ENCODE data around the gene GAL3ST1. TPM values are rescaled to one million over a fixed set of nuclear protein-coding genes. Genes with fewer than 3 reads are reported as not detected.
"Not testable (repeated sequence)": the region's sequence is repeated elsewhere in the genome, so short reads cannot be mapped to it uniquely, and the experiment has no call there.

Gene GAL3ST1
- total and polyA plus RNA-seq, 2 of the 8 experiments (the other 6 are each of a cell fraction or from before 2014, with no cell fraction given) = 11.0 to 32.5 TPM

GRCh38 chr22:30619909-30620308 lies 45.4 kb upstream of the GAL3ST1 start:
- not testable (repeated sequence) for H3K18ac ChIP-seq (ENCODE audit: extremely low read depth, low read length); H3K27ac ChIP-seq (ENCODE audit: low read depth, low read length); H3K14ac ChIP-seq (ENCODE audit: insufficient read length); H3K23me2 ChIP-seq (ENCODE audit: low read depth, low read length); H2BK12ac ChIP-seq (ENCODE audit: low read depth, low read length); H4K20me1 ChIP-seq (replicated peaks in 1 of 2; ENCODE audit: control insufficient read depth in 1 of 2, insufficient read depth in 2 of 2, low read length in 2 of 2); DNase-seq (ENCODE audit: low read depth in 1 of 2, low spot score in 2 of 2); H2BK15ac ChIP-seq (ENCODE audit: low read length); H3K23ac ChIP-seq (ENCODE audit: insufficient read length); H2AK5ac ChIP-seq (ENCODE audit: low read depth, low read length); H3K79me1 ChIP-seq (ENCODE audit: low read depth, low read length); H3K27me3 ChIP-seq (replicated peaks in 1 of 4; ENCODE audit: control insufficient read depth in 3 of 4, extremely low read depth in 1 of 4, insufficient read depth in 3 of 4, low read length in 3 of 4); H2AFZ ChIP-seq (ENCODE audit: low read length); H4K5ac ChIP-seq (ENCODE audit: insufficient read length, low read depth, low read length); H4K8ac ChIP-seq (ENCODE audit: extremely low read depth, insufficient read depth, low read length); H3K56ac ChIP-seq (replicated peaks; ENCODE audit: insufficient read length, low read depth, low read length); H3K4me3 ChIP-seq (ENCODE audit: extremely low read depth in 1 of 4, insufficient read depth in 2 of 4, low read depth in 3 of 4, low read length in 4 of 4); H2BK120ac ChIP-seq (replicated peaks; ENCODE audit: low read depth, low read length); H3K4me2 ChIP-seq (ENCODE audit: insufficient read depth in 1 of 2, low read depth in 2 of 2, low read length in 2 of 2); H2BK20ac ChIP-seq (ENCODE audit: low read length); H3K9me3 ChIP-seq (ENCODE audit: insufficient read depth in 2 of 2, low read depth in 1 of 2, low read length in 1 of 2); FAIRE-seq; H2BK5ac ChIP-seq (ENCODE audit: low read depth, low read length); H3K79me2 ChIP-seq (ENCODE audit: control insufficient read depth in 1 of 2, insufficient read depth in 2 of 2, low read length in 2 of 2); H4K91ac ChIP-seq (replicated peaks; ENCODE audit: insufficient read length, low read length); H3K4ac ChIP-seq (replicated peaks; ENCODE audit: insufficient read length, low read depth, low read length); H3K9ac ChIP-seq (replicated peaks in 1 of 4; ENCODE audit: extremely low read depth in 1 of 4, low read depth in 3 of 4, low read length in 3 of 4); H3K4me1 ChIP-seq (replicated peaks in 1 of 4; ENCODE audit: control insufficient read depth in 3 of 4, insufficient read depth in 4 of 4, low read length in 3 of 4)
- CTCF ChIA-PET (ENCODE audit: partially characterized antibody) = interaction anchor here (0.6 to 4.0 kb wide), 4 partner anchors 15 to 310 kb away, joined by 3 to 21 read pairs (median 4); partner anchors contain the start of gene SLC35E4
- peaks cover 5 to 53% (median 39%) of the 10 kb centered on the region in 4 experiments; a peak in 7 of 8 replicates for H3K36me3 ChIP-seq (ENCODE audit: control insufficient read depth in 2 of 4, insufficient read depth in 4 of 4, low read length in 3 of 4)
- POLR2A ChIA-PET (ENCODE audit: partially characterized antibody) = interaction anchor here (1.1 to 2.9 kb wide), 3 partner anchors 9 to 12 kb away, joined by 3 to 10 read pairs (median 3); partner anchors contain the start of gene TCN2
- 93% methylated on average over 6 of the region's 6 CpGs; no CpG with 5 or more reads in 1 of the 2 experiments for WGBS, 2 experiments (ENCODE audit: extremely low coverage in 1 of 2, insufficient coverage in 1 of 2, insufficient read length in 1 of 2, insufficient replicate concordance in 2 of 2, low coverage in 1 of 2, low lambda C conversion rate in 2 of 2, missing lambda C conversion rate in 1 of 2)

Measured in H1 (cell line).